Adrenal gland (tissue), 12 donors: ENCODE data around the gene PRKAA2. TPM values are rescaled to one million over a fixed set of nuclear protein-coding genes. Genes with fewer than 3 reads are reported as not detected.

Experiments
- DNase-seq, 7 donors: peaks; one replicate each; pipeline ENCODE4 v3.0.0-alpha.2; 2019 to 2020
- H3K27ac ChIP-seq, 5 donors: fragments of 200-600 bp; sonication (generic) in 4 of 5; 1 replicate in 3 of 5; 2 replicates in 2 of 5; pipeline versions ENCODE4 v1.5.1 to v1.8.0; 2016 to 2020; ENCODE audit warnings: mild to moderate bottlenecking in 1 of 5
- H3K27me3 ChIP-seq: fragments of 200-600 bp; 2 replicates; pipeline ENCODE4 v1.8.0; 2021
- H3K36me3 ChIP-seq, 2 donors: fragments of 200-600 bp; replicated peaks in 1 of 2; 1 replicate in 1 of 2; 2 replicates in 1 of 2; pipeline versions ENCODE4 v1.5.1 to v1.8.0; 2018 to 2022
- H3K4me1 ChIP-seq, 2 donors: fragments of 200-600 bp; replicated peaks in 1 of 2; 1 replicate in 1 of 2; 2 replicates in 1 of 2; pipeline versions ENCODE4 v1.5.1 to v1.8.0; 2018 to 2021
- H3K4me3 ChIP-seq, 4 donors: fragments of 200-600 bp; sonication (generic) in 3 of 4; one replicate each; pipeline ENCODE4 v1.5.1; 2016 to 2018
- H3K9me3 ChIP-seq, 3 donors: fragments of 200-600 bp; sonication (generic) in 1 of 3; replicated peaks in 1 of 3; 1 replicate in 2 of 3; 2 replicates in 1 of 3; pipeline versions ENCODE4 v1.5.1 to v1.8.0; 2016 to 2021
- POLR2A ChIP-seq, 2 donors: fragments of 450-650 bp; IDR thresholded peaks; one replicate each; pipeline ENCODE4 v1.6.1; 2017; ENCODE audit warnings: antibody characterized with exemption in 2 of 2, mild to moderate bottlenecking in 2 of 2, moderate library complexity in 1 of 2
- WGBS, 4 donors: extraction: QIAGEN DNeasy Blood & Tissue Kit in 2 of 4; methylation state at CpG; one replicate each; pipeline versions ENCODE4 v1.1.5 to v1.1.7; 2013 to 2017; 5-methylcytosine and 5-hydroxymethylcytosine counted together
- intact Hi-C, 2 donors: fragments of 100-400 bp; cut with DNase I; formaldehyde crosslinking; loops; one replicate each; pipeline versions ENCODE4 v1.14.1 to v1.15.0; 2022 to 2023
- polyA plus RNA-seq, 3 donors: library from polyadenylated mRNA; stranded (reverse); fragments of 200-250 nt in 2 of 3; fragments of 350-450 nt in 1 of 3; fragmentation: Illumina TruSeq in 1 of 3; extraction: RNeasy Lipid Tissue Mini Kit (QIAGEN cat#74804) in 1 of 3; gene quantifications; one replicate each; pipeline ENCODE4 v1.2.3, GENCODE V29; 2013 to 2014
- total RNA-seq, 9 donors: library from RNA; depleted of rRNA in 4 of 9; stranded (reverse); fragments of >200 nt in 4 of 9; fragments of 120-200 nt in 1 of 9; fragmentation: NEBNext Ultra II Directional in 1 of 9; extraction: Animal tissue kit (Norgen Biotek cat#: 25700) in 1 of 9; gene quantifications; one replicate each; pipeline versions ENCODE4 v1.1.0 to v1.2.4, GENCODE V29; 2013 to 2023
- TF ChIP-seq, protein P1 (sequence below), 6 experiments: fragments of 450-650 bp in 4 of 6; fragments of 200-600 bp in 2 of 6; sonication (generic) in 1 of 6; IDR thresholded peaks; 1 replicate in 5 of 6; 2 replicates in 1 of 6; pipeline versions ENCODE4 v1.5.1 to v1.8.0; 2016 to 2021; ENCODE audit warnings: antibody characterized with exemption in 6 of 6, mild to moderate bottlenecking in 2 of 6, moderate library complexity in 1 of 6
- donor health status: healthy with polysubstance abuse.
- donor health status: Bipolar disorder and iron deficiency.
- donor health status: DM: yes; HTN: yes; CAD: no.
- donor health status: DM: no; HTN: no; CAD: no.
- donor health status: DM: no; HTN: no; CAD: no.
- donor health status: DM: yes; HTN: yes; CAD: no.

The PRKAA2 gene
- total and polyA plus RNA-seq, 12 donors, result 0.74 to 7.6 (median 1.3) TPM

DNA sequence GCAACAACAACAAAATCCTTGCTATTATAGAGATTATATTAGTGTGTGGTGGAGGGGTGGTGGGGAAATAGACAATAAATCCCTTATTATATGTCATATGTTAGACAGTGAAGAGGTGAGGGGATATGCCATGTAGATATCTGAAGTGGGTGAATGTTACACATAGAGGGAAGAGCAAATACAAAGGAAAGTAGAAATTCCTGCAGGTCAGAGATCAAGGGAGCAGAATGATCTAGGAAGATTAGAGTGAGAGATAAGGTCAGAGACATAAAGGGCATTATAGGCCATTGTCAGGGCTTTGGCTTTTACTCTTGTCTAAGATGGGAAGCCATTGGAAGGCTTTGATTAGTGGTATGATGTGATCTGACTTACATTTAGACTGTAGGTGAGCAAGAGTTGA, 38.5 kb downstream of the PRKAA2 start:
- Histone ChIP-seq H3K36me3 (no peaks in the 10 kb centered on the region), H3K4me1 (no peaks in the 10 kb centered on the region), H3K27me3 (no peaks in the 10 kb centered on the region), H3K27ac (no peak overlapping the region), H3K9me3 (no peaks in the 10 kb centered on the region), H3K4me3 (no peak overlapping the region)
- intact Hi-C loops, result no loop called here
- DNase-seq, result no peak
- TF ChIP-seq POLR2A (IDR thresholded peaks at IDR 0.05), result no peak
- TF ChIP-seq, protein P1, sequence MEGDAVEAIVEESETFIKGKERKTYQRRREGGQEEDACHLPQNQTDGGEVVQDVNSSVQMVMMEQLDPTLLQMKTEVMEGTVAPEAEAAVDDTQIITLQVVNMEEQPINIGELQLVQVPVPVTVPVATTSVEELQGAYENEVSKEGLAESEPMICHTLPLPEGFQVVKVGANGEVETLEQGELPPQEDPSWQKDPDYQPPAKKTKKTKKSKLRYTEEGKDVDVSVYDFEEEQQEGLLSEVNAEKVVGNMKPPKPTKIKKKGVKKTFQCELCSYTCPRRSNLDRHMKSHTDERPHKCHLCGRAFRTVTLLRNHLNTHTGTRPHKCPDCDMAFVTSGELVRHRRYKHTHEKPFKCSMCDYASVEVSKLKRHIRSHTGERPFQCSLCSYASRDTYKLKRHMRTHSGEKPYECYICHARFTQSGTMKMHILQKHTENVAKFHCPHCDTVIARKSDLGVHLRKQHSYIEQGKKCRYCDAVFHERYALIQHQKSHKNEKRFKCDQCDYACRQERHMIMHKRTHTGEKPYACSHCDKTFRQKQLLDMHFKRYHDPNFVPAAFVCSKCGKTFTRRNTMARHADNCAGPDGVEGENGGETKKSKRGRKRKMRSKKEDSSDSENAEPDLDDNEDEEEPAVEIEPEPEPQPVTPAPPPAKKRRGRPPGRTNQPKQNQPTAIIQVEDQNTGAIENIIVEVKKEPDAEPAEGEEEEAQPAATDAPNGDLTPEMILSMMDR (IDR thresholded peaks at IDR 0.05), result no peak

- WGBS, 4 donors, result 70 to 83% (median 75%) methylated on average over 2 of the region's 2 CpGs
- no peak overlapping the region for H3K4me3 ChIP-seq
- DNase-seq, result no peak
Measured at GRCh38 chr1:56686169-56686568, 41.1 kb downstream of the PRKAA2 start.

GRCh38 chr1:56688522-56689026, 43.5 kb downstream of the PRKAA2 start:
- WGBS, 4 donors, result 55 to 67% (median 64%) methylated on average over 3 of the region's 3 CpGs

More at GRCh38 chr1:56686169-56686568, 41.1 kb downstream of the PRKAA2 start:
- Histone ChIP-seq H3K36me3 (no peaks in the 10 kb centered on the region), H3K27ac (no peak overlapping the region), H3K4me1 (no peaks in the 10 kb centered on the region), H3K9me3 (no peaks in the 10 kb centered on the region), H3K27me3 (no peaks in the 10 kb centered on the region)
- intact Hi-C loops, result no loop called here
- TF ChIP-seq, protein P1 (IDR thresholded peaks at IDR 0.05), result no peak
- no peak for TF ChIP-seq POLR2A (IDR thresholded peaks at IDR 0.05)

DNA sequence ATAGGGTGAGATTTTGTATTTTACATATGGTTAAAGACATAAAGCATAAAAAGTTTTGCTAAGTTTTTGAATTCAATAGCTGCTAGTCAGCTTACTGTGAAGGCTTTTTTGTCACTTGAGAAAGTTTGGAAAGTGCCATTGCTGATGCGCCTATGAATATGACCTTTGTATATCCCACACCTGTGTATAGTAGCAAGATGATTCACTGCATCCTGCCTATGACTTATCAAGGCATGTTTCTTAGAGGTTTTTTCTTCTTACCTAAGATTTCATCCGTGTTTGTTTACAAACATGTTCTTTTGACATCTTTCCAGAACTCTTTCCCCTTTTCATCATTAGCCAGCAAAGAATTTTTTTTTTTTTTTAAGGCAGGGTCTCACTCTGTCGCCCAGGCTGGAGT, 51.5 kb downstream of the PRKAA2 start:
- Histone ChIP-seq H3K27me3 (no peaks in the 10 kb centered on the region), H3K27ac (no peak overlapping the region), H3K4me1 (no peaks in the 10 kb centered on the region), H3K4me3 (no peak overlapping the region), H3K9me3 (no peaks in the 10 kb centered on the region), H3K36me3 (no peaks in the 10 kb centered on the region)
- WGBS, 4 donors, result 82 to 91% (median 86%) methylated on average over 3 of the region's 3 CpGs
- TF ChIP-seq POLR2A (IDR thresholded peaks at IDR 0.05), result no peak
- TF ChIP-seq, protein P1 (IDR thresholded peaks at IDR 0.05), result no peak
- intact Hi-C loops, result no loop called here
- DNase-seq, result no peak

More at GRCh38 chr1:56688522-56689026, 43.5 kb downstream of the PRKAA2 start:
- Histone ChIP-seq H3K27me3 (no peaks in the 10 kb centered on the region), H3K27ac (no peak overlapping the region), H3K36me3 (no peaks in the 10 kb centered on the region), H3K9me3 (no peaks in the 10 kb centered on the region), H3K4me3 (no peak overlapping the region), H3K4me1 (no peaks in the 10 kb centered on the region)
- TF ChIP-seq POLR2A (IDR thresholded peaks at IDR 0.05), result no peak
- TF ChIP-seq, protein P1 (IDR thresholded peaks at IDR 0.05), result no peak
- intact Hi-C loops, result no loop called here
- no peak for DNase-seq
